Colonic mucosa (tissue), 4 donors: ENCODE results near the gene NEURL2. TPM values are rescaled to one million over a fixed set of nuclear protein-coding genes. Genes with fewer than 3 reads are reported as not detected.

Experiments used
- DNase-seq: peaks from one replicate; pipeline ENCODE4 v3.0.0-alpha.2; 2020
- H3K27ac ChIP-seq: fragments of 200-600 bp; one replicate; pipeline ENCODE4 v1.8.0; 2021
- H3K27me3 ChIP-seq: fragments of 200-600 bp; one replicate; pipeline ENCODE4 v1.8.0; 2021
- H3K36me3 ChIP-seq: fragments of 200-600 bp; one replicate; pipeline ENCODE4 v1.8.0; 2021
- H3K4me1 ChIP-seq: fragments of 200-600 bp; one replicate; pipeline ENCODE4 v1.8.0; 2021; ENCODE audit warnings: mild to moderate bottlenecking
- H3K4me3 ChIP-seq: fragments of 200-600 bp; one replicate; pipeline ENCODE4 v1.8.0; 2021
- H3K9ac ChIP-seq, 2 donors: one replicate each; pipeline ENCODE4 v1.7.0; 2013; ENCODE audit warnings: control low read depth in 2 of 2, low read depth in 2 of 2, low read length in 2 of 2
- H3K9me3 ChIP-seq: fragments of 200-600 bp; one replicate; pipeline ENCODE4 v1.8.0; 2021
- intact Hi-C: fragments of 100-400 bp; cut with DNase I; formaldehyde crosslinking; loops from one replicate; pipeline ENCODE4 v1.14.1; 2022
- total RNA-seq, 2 donors: library from RNA; stranded (reverse); fragmentation: NEBNext Ultra II Directional in 1 of 2; extraction: Animal tissue kit (Norgen Biotek cat#: 25700) in 1 of 2; gene quantifications; one replicate each; pipeline ENCODE4 v1.2.1, GENCODE V29; 2021
- TF ChIP-seq, protein P1 (sequence below): fragments of 200-600 bp; IDR thresholded peaks from one replicate; pipeline ENCODE4 v1.8.0; 2022; ENCODE audit warnings: antibody characterized with exemption, mild to moderate bottlenecking
- donor health status: healthy.
- donor health status: DM: no; HTN: no; CAD: no.
- donor health status: DM: no; HTN: no; CAD: no.

NEURL2 gene
- total RNA-seq, 2 donors from 2014 or later: 3.5 to 4.0 TPM

DNA sequence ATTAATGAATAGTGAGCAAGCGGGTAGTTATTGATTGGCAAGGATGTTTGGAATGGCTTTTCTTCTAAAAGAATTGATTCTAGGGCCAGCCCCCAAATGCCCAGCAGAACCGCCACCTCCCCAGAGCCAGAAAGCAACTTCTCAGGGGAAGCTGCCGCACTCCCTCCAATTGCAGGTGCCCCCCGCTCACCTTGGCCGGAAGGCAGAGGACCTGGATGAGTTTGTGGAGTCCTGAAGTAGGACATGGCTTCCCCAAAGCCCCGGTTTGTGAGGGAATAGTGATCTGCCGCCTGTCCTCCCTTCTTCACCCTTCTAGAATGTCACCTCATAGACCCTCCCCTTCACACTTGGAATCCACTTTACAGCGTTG, 3.7 kb downstream of the NEURL2 start, which contains the start of gene SPATA25:
Gene SPATA25, minus strand, starts transcription at position 277 of the 370 bp plus-strand sequence. Its CDS starts 32 bp downstream, at position 245.
- Histone ChIP-seq H3K4me3 (no peak within 1 kb of the TSS), H3K27me3 (no peaks in the 10 kb centered on the region), H3K36me3 (peaks cover 6% of the 10 kb centered on the region), H3K9ac (no peak within 1 kb of the TSS), H3K9me3 (no peaks in the 10 kb centered on the region), H3K4me1 (peaks cover 7% of the 10 kb centered on the region), H3K27ac (no peak within 1 kb of the TSS)
- no peak for DNase-seq
- intact Hi-C loops: loop anchor here (10.0 kb wide), 1 partner anchor 63 kb away; the partner anchor contains the start of gene TNNC2
- TF ChIP-seq, protein P1, sequence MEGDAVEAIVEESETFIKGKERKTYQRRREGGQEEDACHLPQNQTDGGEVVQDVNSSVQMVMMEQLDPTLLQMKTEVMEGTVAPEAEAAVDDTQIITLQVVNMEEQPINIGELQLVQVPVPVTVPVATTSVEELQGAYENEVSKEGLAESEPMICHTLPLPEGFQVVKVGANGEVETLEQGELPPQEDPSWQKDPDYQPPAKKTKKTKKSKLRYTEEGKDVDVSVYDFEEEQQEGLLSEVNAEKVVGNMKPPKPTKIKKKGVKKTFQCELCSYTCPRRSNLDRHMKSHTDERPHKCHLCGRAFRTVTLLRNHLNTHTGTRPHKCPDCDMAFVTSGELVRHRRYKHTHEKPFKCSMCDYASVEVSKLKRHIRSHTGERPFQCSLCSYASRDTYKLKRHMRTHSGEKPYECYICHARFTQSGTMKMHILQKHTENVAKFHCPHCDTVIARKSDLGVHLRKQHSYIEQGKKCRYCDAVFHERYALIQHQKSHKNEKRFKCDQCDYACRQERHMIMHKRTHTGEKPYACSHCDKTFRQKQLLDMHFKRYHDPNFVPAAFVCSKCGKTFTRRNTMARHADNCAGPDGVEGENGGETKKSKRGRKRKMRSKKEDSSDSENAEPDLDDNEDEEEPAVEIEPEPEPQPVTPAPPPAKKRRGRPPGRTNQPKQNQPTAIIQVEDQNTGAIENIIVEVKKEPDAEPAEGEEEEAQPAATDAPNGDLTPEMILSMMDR: no peak

DNA sequence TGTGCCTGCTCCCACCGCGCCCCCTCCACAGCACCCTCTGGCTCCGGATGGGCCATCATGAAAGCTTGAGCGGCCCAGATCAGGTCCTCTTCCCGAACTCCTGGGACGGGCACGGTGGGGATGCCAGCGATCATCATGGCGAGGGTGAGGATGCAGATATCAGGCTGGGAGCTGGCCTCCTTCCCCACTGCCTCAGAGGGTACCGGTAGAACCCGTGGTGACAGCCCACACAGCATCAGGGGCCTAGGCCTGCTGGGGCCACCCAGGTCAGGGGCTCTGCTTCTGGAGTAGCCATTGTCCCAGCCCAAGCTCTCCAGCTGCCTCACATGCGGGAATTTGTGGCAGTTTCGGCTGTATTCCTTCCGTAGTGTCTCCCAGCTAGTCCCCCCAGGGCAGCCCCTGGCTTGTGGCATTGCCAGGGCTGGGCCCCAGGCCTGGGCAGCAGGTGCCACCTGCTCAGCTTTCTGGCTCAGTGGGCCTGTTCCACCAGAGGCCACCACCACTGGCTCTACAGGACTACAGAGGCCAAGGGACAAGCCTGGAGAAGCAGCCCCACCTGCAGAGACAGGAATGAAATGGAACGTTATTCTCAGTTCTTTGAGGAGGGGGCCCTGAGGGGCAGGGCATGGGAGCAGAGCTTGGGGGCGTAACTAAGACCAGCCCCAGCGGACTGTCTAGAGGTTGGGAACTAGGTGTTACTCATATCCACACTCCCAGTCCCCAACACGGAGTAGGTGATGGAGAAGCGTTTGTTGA, 4.2 kb downstream of the NEURL2 start:
- intact Hi-C loops: loop anchor here (10.0 kb wide), 1 partner anchor 62 kb away; the partner anchor contains the start of gene TNNC2
- H3K27ac ChIP-seq: no peak overlapping the region
- H3K36me3 ChIP-seq: peaks cover 6% of the 10 kb centered on the region
- H3K4me3 ChIP-seq: no peak overlapping the region
- TF ChIP-seq, protein P1: no peak
- H3K9me3 ChIP-seq: no peaks in the 10 kb centered on the region
- H3K4me1 ChIP-seq: peaks cover 1% of the 10 kb centered on the region
- no peaks in the 10 kb centered on the region for H3K27me3 ChIP-seq
- DNase-seq: no peak
- no peak overlapping the region for H3K9ac ChIP-seq

DNA sequence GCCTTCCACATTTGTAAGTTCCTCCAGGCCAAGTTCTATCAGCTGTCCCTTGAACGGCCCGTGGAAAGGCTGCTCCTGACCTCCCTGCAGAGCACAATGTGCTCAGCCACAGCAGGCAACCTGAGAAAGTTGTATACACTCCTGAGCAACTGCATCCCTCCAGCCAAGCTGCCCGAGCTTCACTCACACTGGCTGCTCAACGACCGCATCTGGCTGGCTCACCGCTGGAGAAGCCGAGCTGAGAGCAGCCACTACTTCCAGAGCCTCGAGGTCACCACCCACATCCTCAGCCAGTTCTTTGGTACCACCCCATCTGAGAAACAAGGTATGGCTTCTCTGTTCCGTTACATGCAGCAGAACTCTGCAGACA, 7.9 kb downstream of the NEURL2 start:
- intact Hi-C loops: loop anchor here (10.0 kb wide), 1 partner anchor 58 kb away; the partner anchor contains the start of gene TNNC2
- Histone ChIP-seq H3K27me3 (no peaks in the 10 kb centered on the region), H3K36me3 (peaks cover 6% of the 10 kb centered on the region), H3K4me3 (no peak overlapping the region), H3K9ac (no peak overlapping the region), H3K9me3 (no peaks in the 10 kb centered on the region), H3K27ac (no peak overlapping the region), H3K4me1 (no peaks in the 10 kb centered on the region)
- TF ChIP-seq, protein P1: no peak
- DNase-seq: no peak

DNA sequence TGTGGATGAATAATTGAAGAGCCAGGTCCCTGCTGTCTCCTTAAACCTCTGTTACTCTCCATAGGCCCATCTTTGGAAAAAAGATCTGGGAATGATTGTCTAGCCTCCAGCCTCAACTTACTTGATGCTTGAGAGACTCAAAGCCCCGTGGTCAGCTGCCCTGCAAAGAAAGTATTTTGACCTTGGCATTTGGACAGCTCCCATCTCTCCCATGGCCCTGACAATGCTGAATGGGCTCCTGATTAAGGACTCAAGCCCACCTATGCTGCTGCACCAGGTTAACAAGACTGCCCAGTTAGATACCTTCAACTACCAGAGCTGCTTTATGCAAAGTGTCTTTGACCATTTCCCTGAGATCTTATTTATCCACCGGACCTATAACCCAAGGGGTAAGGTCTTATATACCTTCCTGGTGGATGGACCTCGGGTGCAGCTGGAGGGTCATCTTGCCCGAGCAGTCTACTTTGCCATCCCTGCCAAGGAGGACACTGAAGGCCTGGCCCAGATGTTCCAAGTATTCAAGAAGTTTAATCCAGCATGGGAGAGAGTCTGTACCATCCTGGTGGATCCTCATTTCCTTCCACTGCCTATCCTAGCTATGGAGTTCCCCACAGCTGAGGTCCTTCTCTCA, 8.4 kb downstream of the NEURL2 start:
- Histone ChIP-seq H3K9ac (no peak overlapping the region), H3K9me3 (no peaks in the 10 kb centered on the region), H3K36me3 (peaks cover 6% of the 10 kb centered on the region), H3K27me3 (no peaks in the 10 kb centered on the region), H3K4me3 (no peak overlapping the region), H3K27ac (no peak overlapping the region), H3K4me1 (no peaks in the 10 kb centered on the region)
- TF ChIP-seq, protein P1: no peak
- intact Hi-C loops: loop anchor here (10.0 kb wide), 1 partner anchor 58 kb away; the partner anchor contains the start of gene TNNC2
- no peak for DNase-seq

DNA sequence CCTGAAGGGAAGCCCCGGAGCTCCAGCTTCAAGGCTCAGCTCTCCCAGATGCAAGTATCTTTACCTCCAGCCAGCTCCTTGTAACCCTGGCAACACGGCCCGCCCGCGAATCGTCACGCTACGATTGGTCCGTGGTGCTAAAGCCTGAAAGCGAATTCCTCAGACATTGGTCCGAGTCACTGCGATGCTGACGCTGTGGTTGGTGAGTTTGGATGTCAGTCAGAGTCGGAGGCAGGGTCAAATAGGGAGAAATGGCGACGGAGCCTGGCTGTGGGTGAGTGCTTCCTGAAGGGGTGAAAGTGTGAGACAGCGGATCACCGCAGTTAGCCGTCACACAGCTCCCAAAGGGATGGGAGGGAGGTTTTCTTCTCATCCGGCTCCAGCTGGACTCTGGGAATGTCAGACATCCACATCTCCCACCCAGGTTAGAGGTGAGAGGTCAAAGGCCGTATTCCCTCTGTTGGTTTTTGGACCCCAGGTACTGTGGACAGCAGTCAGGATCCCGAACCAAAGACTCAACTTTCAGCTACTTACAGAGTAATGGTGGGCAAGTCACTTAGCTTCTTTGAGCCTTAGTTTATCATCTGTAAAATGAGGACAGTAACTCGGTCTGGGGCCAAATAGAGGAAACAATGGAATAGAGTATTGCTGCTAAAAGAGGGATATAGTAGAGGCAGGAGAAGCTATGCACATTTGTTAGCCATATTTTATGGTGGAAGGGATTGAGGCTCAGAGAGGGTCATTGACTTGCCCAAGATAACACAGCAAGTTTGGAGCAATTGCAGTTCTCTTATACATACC, 9.8 kb downstream of the NEURL2 start, which contains the start of gene ZSWIM1:
Gene ZSWIM1, plus strand, starts transcription at position 240 of the 801 bp plus-strand sequence. CDS start 1,366 bp downstream, outside the sequence.
- Histone ChIP-seq H3K9ac (peak within 1 kb of the TSS; percentile 71 to 100), H3K9me3 (no peaks in the 10 kb centered on the region), H3K4me3 (peak within 1 kb of the TSS; percentile 51), H3K27ac (peak within 1 kb of the TSS; percentile 46), H3K4me1 (no peaks in the 10 kb centered on the region), H3K36me3 (peaks cover 6% of the 10 kb centered on the region), H3K27me3 (no peaks in the 10 kb centered on the region)
- TF ChIP-seq, protein P1: no peak
- intact Hi-C loops: loop anchor here (10.0 kb wide), 1 partner anchor 56 kb away; the partner anchor contains the start of gene TNNC2
- peak; percentile 100 for DNase-seq
